Neuron (in vitro differentiated cells): ENCODE results near the gene SEC23IP.
A peak's percentile ranks its signal among the peaks of the same experiment; 100 is the strongest.

Experiments used
- H2AFZ ChIP-seq: one replicate; pipeline ENCODE4 v1.6.1; 2013; ENCODE audit warnings: low read depth, mild to moderate bottlenecking, inconsistent platforms, low read length, moderate library complexity
- H3K27me3 ChIP-seq: one replicate; pipeline ENCODE4 v1.6.1; 2013; ENCODE audit warnings: low read length; ENCODE audit not compliant: insufficient read depth
- H3K36me3 ChIP-seq: one replicate; pipeline ENCODE4 v1.6.1; 2013; ENCODE audit warnings: low read length; ENCODE audit not compliant: insufficient read depth
- H3K4me1 ChIP-seq: one replicate; pipeline ENCODE4 v1.6.1; 2013; ENCODE audit warnings: low read length; ENCODE audit not compliant: insufficient read depth
- H3K4me3 ChIP-seq: 2 replicates; pipeline ENCODE4 v1.5.1; 2013; ENCODE audit warnings: mild to moderate bottlenecking, low read length, moderate library complexity
- H3K9me3 ChIP-seq: one replicate; pipeline ENCODE4 v1.6.1; 2013; ENCODE audit warnings: low read length

The SEC23IP gene

GRCh38 chr10:119892188-119893065, at the start of gene SEC23IP:
SEC23IP (plus strand) TSS chr10:119892730; CDS start chr10:119892783, 53 bp downstream.
- peak within 1 kb of the TSS; percentile 40 for H2AFZ ChIP-seq
- H3K36me3 ChIP-seq = peaks cover 11% of the 10 kb centered on the region
- no peaks in the 10 kb centered on the region for H3K9me3 ChIP-seq
- H3K4me1 ChIP-seq = peaks cover 23% of the 10 kb centered on the region
- H3K4me3 ChIP-seq = peak within 1 kb of the TSS; percentile 67
- H3K27me3 ChIP-seq = no peaks in the 10 kb centered on the region

- no peak overlapping the region for H3K4me3 ChIP-seq
- peaks cover 87% of the 10 kb centered on the region for H3K36me3 ChIP-seq
- H3K4me1 ChIP-seq = no peaks in the 10 kb centered on the region
- H3K27me3 ChIP-seq = no peaks in the 10 kb centered on the region
- H3K9me3 ChIP-seq = no peaks in the 10 kb centered on the region
- H2AFZ ChIP-seq = no peak overlapping the region
These were observed 46.9 kb upstream of the SEC23IP start for GRCh38 chr10:119845656-119846055.

- H3K4me1 ChIP-seq = no peaks in the 10 kb centered on the region
- H3K4me3 ChIP-seq = no peak overlapping the region
- no peak overlapping the region for H2AFZ ChIP-seq
- peaks cover 86% of the 10 kb centered on the region for H3K36me3 ChIP-seq
- no peaks in the 10 kb centered on the region for H3K27me3 ChIP-seq
- no peaks in the 10 kb centered on the region for H3K9me3 ChIP-seq
These were observed 43.3 kb upstream of the SEC23IP start for GRCh38 chr10:119849031-119849789.

GRCh38 chr10:119849944-119850343, 42.6 kb upstream of the SEC23IP start:
- no peaks in the 10 kb centered on the region for H3K27me3 ChIP-seq
- H3K4me3 ChIP-seq = no peak overlapping the region
- peaks cover 80% of the 10 kb centered on the region for H3K36me3 ChIP-seq
- no peak overlapping the region for H2AFZ ChIP-seq
- no peaks in the 10 kb centered on the region for H3K4me1 ChIP-seq
- H3K9me3 ChIP-seq = no peaks in the 10 kb centered on the region

- Histone ChIP-seq H3K9me3 (no peaks in the 10 kb centered on the region), H3K36me3 (peaks cover 75% of the 10 kb centered on the region), H3K4me1 (no peaks in the 10 kb centered on the region), H2AFZ (no peak overlapping the region), H3K27me3 (no peaks in the 10 kb centered on the region), H3K4me3 (no peak overlapping the region)
These were observed 40.3 kb upstream of the SEC23IP start for GRCh38 chr10:119852277-119852676.

GRCh38 chr10:119852822-119853221, 39.7 kb upstream of the SEC23IP start:
- Histone ChIP-seq H3K9me3 (no peaks in the 10 kb centered on the region), H3K27me3 (no peaks in the 10 kb centered on the region), H3K4me1 (no peaks in the 10 kb centered on the region), H2AFZ (no peak overlapping the region), H3K4me3 (no peak overlapping the region), H3K36me3 (peaks cover 75% of the 10 kb centered on the region)

- no peak overlapping the region for H2AFZ ChIP-seq
- no peaks in the 10 kb centered on the region for H3K9me3 ChIP-seq
- H3K4me3 ChIP-seq = no peak overlapping the region
- no peaks in the 10 kb centered on the region for H3K4me1 ChIP-seq
- no peaks in the 10 kb centered on the region for H3K27me3 ChIP-seq
- H3K36me3 ChIP-seq = peaks cover 76% of the 10 kb centered on the region
These were observed 39.0 kb upstream of the SEC23IP start for GRCh38 chr10:119853574-119853973.

GRCh38 chr10:119858063-119858462, 34.5 kb upstream of the SEC23IP start:
- Histone ChIP-seq H3K9me3 (no peaks in the 10 kb centered on the region), H3K36me3 (peaks cover 40% of the 10 kb centered on the region), H3K4me1 (no peaks in the 10 kb centered on the region), H3K4me3 (no peak overlapping the region), H2AFZ (no peak overlapping the region), H3K27me3 (no peaks in the 10 kb centered on the region)

GRCh38 chr10:119859420-119860258, 32.9 kb upstream of the SEC23IP start:
- no peaks in the 10 kb centered on the region for H3K27me3 ChIP-seq
- peaks cover 30% of the 10 kb centered on the region for H3K36me3 ChIP-seq
- H2AFZ ChIP-seq = no peak overlapping the region
- no peaks in the 10 kb centered on the region for H3K4me1 ChIP-seq
- H3K4me3 ChIP-seq = no peak overlapping the region
- peaks cover 4% of the 10 kb centered on the region for H3K9me3 ChIP-seq

GRCh38 chr10:119860866-119861607, 31.5 kb upstream of the SEC23IP start:
- no peak overlapping the region for H3K4me3 ChIP-seq

GRCh38 chr10:119862524-119862923, 30.0 kb upstream of the SEC23IP start:
- no peaks in the 10 kb centered on the region for H3K4me1 ChIP-seq

More at GRCh38 chr10:119860866-119861607, 31.5 kb upstream of the SEC23IP start:
- Histone ChIP-seq H3K9me3 (peaks cover 6% of the 10 kb centered on the region), H3K4me1 (no peaks in the 10 kb centered on the region), H3K27me3 (no peaks in the 10 kb centered on the region), H2AFZ (no peak overlapping the region), H3K36me3 (peaks cover 27% of the 10 kb centered on the region)

GRCh38 chr10:119863951-119864565, 28.5 kb upstream of the SEC23IP start:
- Histone ChIP-seq H2AFZ (no peak overlapping the region), H3K27me3 (no peaks in the 10 kb centered on the region), H3K4me1 (no peaks in the 10 kb centered on the region), H3K4me3 (no peak overlapping the region), H3K36me3 (peaks cover 8% of the 10 kb centered on the region), H3K9me3 (peaks cover 6% of the 10 kb centered on the region)

More at GRCh38 chr10:119862524-119862923, 30.0 kb upstream of the SEC23IP start:
- Histone ChIP-seq H3K27me3 (no peaks in the 10 kb centered on the region), H3K9me3 (peaks cover 6% of the 10 kb centered on the region), H2AFZ (no peak overlapping the region), H3K4me3 (no peak overlapping the region), H3K36me3 (peaks cover 16% of the 10 kb centered on the region)
